Tibial nerve (tissue), 3 donors: ENCODE measurements around the gene CNST.

Source experiments
- CTCF ChIP-seq, 5 experiments: fragments of 200-600 bp in 3 of 5; fragments of 450-650 bp in 2 of 5; sonication (generic) in 3 of 5; IDR thresholded peaks; one replicate each; pipeline ENCODE4 v1.5.1; 2016 to 2019; ENCODE audit warnings: antibody characterized with exemption in 5 of 5, mild to moderate bottlenecking in 3 of 5, moderate library complexity in 2 of 5
- POLR2A ChIP-seq, 2 donors: fragments of 450-650 bp; IDR thresholded peaks; one replicate each; pipeline ENCODE4 v1.6.1; 2017; ENCODE audit warnings: antibody characterized with exemption in 2 of 2, mild to moderate bottlenecking in 2 of 2, moderate library complexity in 2 of 2

GRCh38 chr1:246659594-246660140 lies 93.4 kb downstream of the CNST start:
- TF ChIP-seq CTCF (IDR thresholded peaks at IDR 0.05) (no peak), POLR2A (IDR thresholded peaks at IDR 0.05) (no peak)
